HCT116 (cell line): Measurements from ENCODE around the gene RBM20. TPM values are rescaled to one million over a fixed set of nuclear protein-coding genes. Genes with fewer than 3 reads are reported as not detected.

ENCODE experiments used
- ATAC-seq: fragments of 200-7000 bp; cut with Tn5 transposase; 2 replicates; pipeline ENCODE4 v1.9.1; 2020; ENCODE audit warnings: mild to moderate bottlenecking, moderate library complexity
- BruUV-seq: library from RNA; stranded (reverse); fragments of 400-500 nt; replicated peaks from 2 replicates; lab custom pipeline; 2021; lab: Mats Ljungman, UMichigan
- CTCF ChIA-PET: fragments of 300-600 bp; sonication (Branson Sonifier 250); formaldehyde crosslinking; loops from one replicate; lab custom pipeline; 2021; ENCODE audit warnings: antibody characterized with exemption; lab: Charles Lee
- POLR2A ChIA-PET: fragments of 300-600, 350-600 bp; sonication (Branson Sonifier 250); formaldehyde crosslinking; loops from one replicate; lab custom pipeline; 2021; ENCODE audit warnings: antibody characterized with exemption; lab: Charles Lee
- RAD21 ChIA-PET, 2 experiments: fragments of 300-600 bp; sonication (Branson Sonifier 250); formaldehyde crosslinking; loops; one replicate each; lab custom pipeline; 2023; ENCODE audit warnings: low total read pairs in 2 of 2; ENCODE audit not compliant: uncharacterized antibody in 2 of 2, unreplicated experiment in 2 of 2, low non-redundant PET in 1 of 2; lab: Charles Lee
- DNase-seq: peaks from one replicate; pipeline ENCODE4 v3.0.0-alpha.2; 2010; ENCODE audit warnings: low read depth, low spot score
- H2AFZ ChIP-seq: fragments of 200-600 bp; shearing (Covaris generic), sonication (generic); 2 replicates; pipeline ENCODE4 v1.6.1; 2017; ENCODE audit warnings: low read depth, mixed run types, mixed read lengths, antibody characterized with exemption, low read length; ENCODE audit not compliant: poor library complexity, severe bottlenecking
- H3K27ac ChIP-seq: 2 replicates; pipeline ENCODE4 v1.5.1; 2012; ENCODE audit warnings: low read depth, low read length
- H3K27me3 ChIP-seq: fragments of 200-600 bp; sonication (generic); 2 replicates; pipeline ENCODE4 v1.6.1; 2016; ENCODE audit warnings: mixed run types, low read length, mixed read lengths; ENCODE audit not compliant: insufficient read depth
- H3K36me3 ChIP-seq, 2 experiments: fragments of 200-500 bp in 1 of 2; fragments of 200-600 bp in 1 of 2; sonication (Bioruptor generic) in 1 of 2; sonication (generic) in 1 of 2; 2 replicates each; pipeline versions ENCODE4 v1.5.1 to v1.6.1; 2014 to 2016; ENCODE audit warnings: low read length in 2 of 2, inconsistent platforms in 1 of 2, mixed read lengths in 1 of 2, mixed run types in 1 of 2; ENCODE audit not compliant: insufficient read depth in 2 of 2, control insufficient read depth in 1 of 2
- H3K4me1 ChIP-seq, 2 experiments: fragments of 200-600 bp in 1 of 2; sonication (generic) in 1 of 2; 2 replicates each; pipeline versions ENCODE4 v1.5.1 to v1.6.1; 2012 to 2017; ENCODE audit warnings: low read length in 2 of 2, inconsistent platforms in 1 of 2, mild to moderate bottlenecking in 1 of 2, mixed read lengths in 1 of 2, mixed run types in 1 of 2, moderate library complexity in 1 of 2; ENCODE audit not compliant: insufficient read depth in 2 of 2, control insufficient read depth in 1 of 2
- H3K4me2 ChIP-seq: fragments of 200-600 bp; sonication (generic); 2 replicates; pipeline ENCODE4 v1.6.1; 2017; ENCODE audit warnings: mixed run types, low read length, mixed read lengths
- H3K4me3 ChIP-seq, 2 experiments: fragments of 200-600 bp in 1 of 2; sonication (generic) in 1 of 2; replicated peaks in 1 of 2; 2 replicates each; pipeline ENCODE4 v1.5.1; 2011 to 2016; ENCODE audit warnings: low read length in 2 of 2, control low read depth in 1 of 2, low read depth in 1 of 2, mild to moderate bottlenecking in 1 of 2, mixed read lengths in 1 of 2, mixed run types in 1 of 2
- H3K79me2 ChIP-seq: fragments of 200-600 bp; sonication (generic); 2 replicates; pipeline ENCODE4 v1.6.1; 2017; ENCODE audit warnings: mild to moderate bottlenecking, mixed run types, low read length, moderate library complexity, mixed read lengths; ENCODE audit not compliant: insufficient read depth
- H3K9ac ChIP-seq: fragments of 200-600 bp; sonication (generic); 2 replicates; pipeline ENCODE4 v1.6.1; 2016; ENCODE audit warnings: low read length, mixed read lengths
- H3K9me2 ChIP-seq: fragments of 200-600 bp; sonication (generic), shearing (Covaris generic); 2 replicates; pipeline ENCODE4 v1.6.1; 2017; ENCODE audit warnings: mixed run types, mild to moderate bottlenecking, moderate library complexity; ENCODE audit not compliant: insufficient read depth
- H3K9me3 ChIP-seq, 2 experiments: fragments of 200-500 bp in 1 of 2; fragments of 200-600 bp in 1 of 2; sonication (Bioruptor generic) in 1 of 2; sonication (generic) in 1 of 2; 2 replicates each; pipeline ENCODE4 v1.6.1; 2014 to 2017; ENCODE audit warnings: low read length in 2 of 2, mixed read lengths in 2 of 2, inconsistent platforms in 1 of 2, low read depth in 1 of 2, mild to moderate bottlenecking in 1 of 2, mixed run types in 1 of 2, moderate library complexity in 1 of 2; ENCODE audit not compliant: control insufficient read depth in 1 of 2, insufficient read depth in 1 of 2
- H4K20me1 ChIP-seq: fragments of 200-600 bp; sonication (generic), shearing (Covaris generic); 2 replicates; pipeline ENCODE4 v1.6.1; 2017; ENCODE audit warnings: mixed run types, mild to moderate bottlenecking, moderate library complexity; ENCODE audit not compliant: insufficient read depth
- CBX3 ChIP-seq: IDR thresholded peaks from 2 replicates; pipeline ENCODE4 v1.6.1; 2012; ENCODE audit warnings: low read depth
- ELF1 ChIP-seq: IDR thresholded peaks from 2 replicates; pipeline ENCODE4 v1.6.1; 2012; ENCODE audit warnings: low read depth, borderline replicate concordance
- FOSL1 ChIP-seq: IDR thresholded peaks from 2 replicates; pipeline ENCODE4 v1.6.1; 2012; ENCODE audit warnings: low read depth
- JUND ChIP-seq: IDR thresholded peaks from 2 replicates; pipeline ENCODE4 v1.6.1; 2012
- RAD21 ChIP-seq: IDR thresholded peaks from 2 replicates; pipeline ENCODE4 v1.6.1; 2012; ENCODE audit warnings: low read depth, mild to moderate bottlenecking
- REST ChIP-seq: IDR thresholded peaks from 2 replicates; pipeline ENCODE4 v1.6.1; 2012; ENCODE audit warnings: low read depth
- ZFX ChIP-seq: fragments of 450-650 bp; IDR thresholded peaks from 2 replicates; pipeline ENCODE4 v1.6.1; 2017
- intact Hi-C: fragments of 100-400 bp; cut with micrococcal nuclease; formaldehyde crosslinking; loops from 2 replicates; pipeline ENCODE4 v1.10.0; 2022
- total RNA-seq: library from RNA; stranded (reverse); gene quantifications from one replicate; pipeline ENCODE4 v1.2.1, GENCODE V29; 2021; ENCODE audit not compliant: unreplicated experiment

RBM20 gene
- total RNA-seq, 1 experiment from 2014 or later: 2.0 TPM

GRCh38 chr10:110698782-110699201 is 54.7 kb downstream of the RBM20 start:
- no peaks in the 10 kb centered on the region for H3K4me1 ChIP-seq
- CTCF ChIA-PET: no interaction called here

More at GRCh38 chr10:110698782-110699201, 54.7 kb downstream of the RBM20 start:
- ChIA-PET POLR2A (no interaction called here), RAD21 (no interaction called here)
- H3K4me3 ChIP-seq: no peak overlapping the region
- no peak overlapping the region for H3K9ac ChIP-seq
- H4K20me1 ChIP-seq: no peaks in the 10 kb centered on the region
- intact Hi-C loops: no loop called here
- no peaks in the 10 kb centered on the region for H3K36me3 ChIP-seq
- ATAC-seq (no peak), DNase-seq (no peak)
- no peak overlapping the region for H3K4me2 ChIP-seq
- no peak overlapping the region for H3K27ac ChIP-seq
- no peaks in the 10 kb centered on the region for H3K9me2 ChIP-seq
- no peak overlapping the region for H2AFZ ChIP-seq
- H3K79me2 ChIP-seq: no peaks in the 10 kb centered on the region
- BruUV-seq: no TSS peak
- no peak for TF ChIP-seq RAD21
- TF ChIP-seq FOSL1: no peak
- TF ChIP-seq CBX3: no peak
- no peak for TF ChIP-seq ELF1
- TF ChIP-seq ZFX: no peak
- no peak for TF ChIP-seq REST
- no peak for TF ChIP-seq JUND
- H3K27me3 ChIP-seq: no peaks in the 10 kb centered on the region
- H3K9me3 ChIP-seq: no peaks in the 10 kb centered on the region
